Neural crest cell (in vitro differentiated cells): ENCODE data around the gene LSP1. TPM values are rescaled to one million over a fixed set of nuclear protein-coding genes. Genes with fewer than 3 reads are reported as not detected.

Source experiments
- DNase-seq: peaks from one replicate; pipeline ENCODE4 v3.0.0; 2021; ENCODE audit warnings: low read depth, mixed read lengths, low spot score
- H3K27ac Mint-ChIP-seq: one replicate; pipeline ENCODE4 v1.8.0; 2021; ENCODE audit warnings: mild to moderate bottlenecking, mixed read lengths; ENCODE audit not compliant: unreplicated experiment
- H3K27me3 Mint-ChIP-seq: 2 replicates; pipeline ENCODE4 v1.8.0; 2021; ENCODE audit warnings: low read depth, mild to moderate bottlenecking, mixed read lengths
- H3K36me3 Mint-ChIP-seq: 2 replicates; pipeline ENCODE4 v1.8.0; 2021; ENCODE audit warnings: low read depth, mild to moderate bottlenecking, mixed read lengths
- H3K4me1 Mint-ChIP-seq: 2 replicates; pipeline ENCODE4 v1.8.0; 2021; ENCODE audit warnings: mixed read lengths
- H3K4me3 Mint-ChIP-seq: one replicate; pipeline ENCODE4 v1.8.0; 2021; ENCODE audit warnings: mild to moderate bottlenecking, mixed read lengths
- H3K9me3 Mint-ChIP-seq: 2 replicates; pipeline ENCODE4 v1.8.0; 2021; ENCODE audit warnings: mixed read lengths
- total RNA-seq: library from RNA; stranded (reverse); gene quantifications from 2 replicates; pipeline ENCODE4 v1.2.1, GENCODE V29; 2021
- TF ChIP-seq, protein P1 (sequence below): fragments of 200-600 bp; sonication (generic); conservative IDR thresholded peaks from 2 replicates; pipeline ENCODE4 v1.5.0; 2021; ENCODE audit warnings: antibody characterized with exemption, mild to moderate bottlenecking

LSP1 gene
- total RNA-seq, 1 donor from 2014 or later: not detected

DNA sequence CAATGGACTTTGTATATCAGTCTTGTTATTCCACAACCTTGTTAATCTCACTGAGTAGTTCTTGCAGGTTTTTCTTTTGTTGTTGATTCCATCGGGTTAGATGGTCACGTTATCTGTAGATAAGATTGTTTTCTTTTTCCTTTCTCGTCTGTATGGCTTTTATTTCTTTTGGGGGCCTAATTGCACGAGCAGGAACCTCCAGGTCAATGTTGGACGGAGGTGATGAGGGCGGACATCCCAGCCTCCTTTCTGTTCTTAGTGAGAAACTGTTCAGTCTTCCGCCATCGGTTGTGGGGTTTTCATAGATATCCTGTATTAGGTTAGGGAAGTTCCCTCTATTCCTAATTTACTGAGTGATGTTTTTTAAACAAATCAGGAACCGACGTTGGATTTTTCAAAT lies 43.6 kb downstream of the LSP1 start:
- Mint-ChIP-seq H3K36me3 (no peaks in the 10 kb centered on the region), H3K27ac (no peak overlapping the region), H3K4me1 (no peaks in the 10 kb centered on the region), H3K4me3 (no peak overlapping the region), H3K9me3 (peaks cover 3% of the 10 kb centered on the region), H3K27me3 (peaks cover 1% of the 10 kb centered on the region)
- TF ChIP-seq, protein P1, sequence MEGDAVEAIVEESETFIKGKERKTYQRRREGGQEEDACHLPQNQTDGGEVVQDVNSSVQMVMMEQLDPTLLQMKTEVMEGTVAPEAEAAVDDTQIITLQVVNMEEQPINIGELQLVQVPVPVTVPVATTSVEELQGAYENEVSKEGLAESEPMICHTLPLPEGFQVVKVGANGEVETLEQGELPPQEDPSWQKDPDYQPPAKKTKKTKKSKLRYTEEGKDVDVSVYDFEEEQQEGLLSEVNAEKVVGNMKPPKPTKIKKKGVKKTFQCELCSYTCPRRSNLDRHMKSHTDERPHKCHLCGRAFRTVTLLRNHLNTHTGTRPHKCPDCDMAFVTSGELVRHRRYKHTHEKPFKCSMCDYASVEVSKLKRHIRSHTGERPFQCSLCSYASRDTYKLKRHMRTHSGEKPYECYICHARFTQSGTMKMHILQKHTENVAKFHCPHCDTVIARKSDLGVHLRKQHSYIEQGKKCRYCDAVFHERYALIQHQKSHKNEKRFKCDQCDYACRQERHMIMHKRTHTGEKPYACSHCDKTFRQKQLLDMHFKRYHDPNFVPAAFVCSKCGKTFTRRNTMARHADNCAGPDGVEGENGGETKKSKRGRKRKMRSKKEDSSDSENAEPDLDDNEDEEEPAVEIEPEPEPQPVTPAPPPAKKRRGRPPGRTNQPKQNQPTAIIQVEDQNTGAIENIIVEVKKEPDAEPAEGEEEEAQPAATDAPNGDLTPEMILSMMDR: no peak
- DNase-seq: no peak

DNA sequence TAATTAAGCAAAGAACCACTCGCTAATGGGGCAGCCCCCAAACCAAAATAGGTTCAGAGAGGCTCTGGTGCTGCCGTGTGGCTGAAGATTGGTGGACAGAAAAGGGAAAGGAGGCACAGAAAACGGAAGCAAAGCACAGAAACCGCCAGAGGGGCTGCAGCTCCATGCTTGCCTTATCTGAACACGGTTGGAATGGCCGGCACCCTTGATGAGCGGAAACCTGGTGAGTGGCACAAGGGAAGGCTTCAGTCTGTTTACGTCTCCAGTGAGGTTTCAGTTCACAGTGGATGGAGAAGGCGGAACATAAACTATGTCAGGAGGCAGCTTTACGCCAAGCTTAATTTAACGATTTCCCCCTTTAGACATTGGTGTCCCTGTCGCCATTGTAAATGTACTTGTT lies 44.0 kb downstream of the LSP1 start:
- Mint-ChIP-seq H3K36me3 (no peaks in the 10 kb centered on the region), H3K4me1 (no peaks in the 10 kb centered on the region), H3K27ac (no peak overlapping the region), H3K4me3 (no peak overlapping the region), H3K27me3 (peaks cover 2% of the 10 kb centered on the region), H3K9me3 (peaks cover 3% of the 10 kb centered on the region)
- TF ChIP-seq, protein P1: no peak
- DNase-seq: no peak

DNA sequence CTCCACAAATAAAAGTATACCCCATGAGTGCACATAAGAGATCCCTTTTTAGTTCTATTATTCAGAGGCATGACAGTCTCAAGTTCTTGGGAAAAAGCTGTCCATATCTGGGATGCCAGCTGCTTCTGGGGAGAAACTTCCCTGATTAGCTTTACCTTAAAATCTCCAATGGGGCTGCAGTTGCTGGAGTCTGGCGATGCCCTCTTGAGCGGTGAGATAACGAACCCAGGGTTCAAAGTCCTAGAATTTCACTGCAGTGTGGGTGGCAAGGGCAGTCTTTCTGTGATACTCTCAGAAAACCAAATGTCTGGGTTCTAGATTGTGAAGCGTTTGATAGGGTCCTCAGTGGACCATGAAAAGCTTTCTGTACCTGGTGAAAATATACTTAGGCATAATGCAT lies 46.2 kb downstream of the LSP1 start:
- TF ChIP-seq, protein P1: no peak
- DNase-seq: no peak
- H3K27me3 Mint-ChIP-seq: peaks cover 2% of the 10 kb centered on the region
- H3K9me3 Mint-ChIP-seq: no peaks in the 10 kb centered on the region
- H3K36me3 Mint-ChIP-seq: no peaks in the 10 kb centered on the region
- no peak overlapping the region for H3K4me3 Mint-ChIP-seq
- no peak overlapping the region for H3K27ac Mint-ChIP-seq
- H3K4me1 Mint-ChIP-seq: no peaks in the 10 kb centered on the region

DNA sequence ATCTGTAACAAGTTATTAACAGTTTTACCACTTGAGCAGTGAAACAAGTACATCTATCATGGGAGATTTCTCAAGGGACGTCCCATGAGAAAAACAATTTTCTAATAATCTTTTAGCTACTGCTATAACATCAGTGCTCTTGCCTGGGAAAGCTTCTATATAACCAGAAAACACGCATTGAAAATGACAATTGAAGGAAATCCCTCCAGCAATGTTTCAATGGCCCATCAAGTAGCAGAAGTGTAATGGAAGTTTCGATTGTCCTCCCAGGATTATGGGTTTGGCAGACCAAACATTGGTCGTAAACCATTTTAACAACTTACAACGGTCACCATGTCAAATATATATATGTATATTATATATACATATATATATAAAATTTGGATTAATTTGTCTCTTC lies 46.8 kb downstream of the LSP1 start:
- Mint-ChIP-seq H3K27me3 (peaks cover 2% of the 10 kb centered on the region), H3K27ac (no peak overlapping the region), H3K9me3 (no peaks in the 10 kb centered on the region), H3K36me3 (no peaks in the 10 kb centered on the region), H3K4me1 (no peaks in the 10 kb centered on the region), H3K4me3 (no peak overlapping the region)
- no peak for DNase-seq
- TF ChIP-seq, protein P1: no peak

DNA sequence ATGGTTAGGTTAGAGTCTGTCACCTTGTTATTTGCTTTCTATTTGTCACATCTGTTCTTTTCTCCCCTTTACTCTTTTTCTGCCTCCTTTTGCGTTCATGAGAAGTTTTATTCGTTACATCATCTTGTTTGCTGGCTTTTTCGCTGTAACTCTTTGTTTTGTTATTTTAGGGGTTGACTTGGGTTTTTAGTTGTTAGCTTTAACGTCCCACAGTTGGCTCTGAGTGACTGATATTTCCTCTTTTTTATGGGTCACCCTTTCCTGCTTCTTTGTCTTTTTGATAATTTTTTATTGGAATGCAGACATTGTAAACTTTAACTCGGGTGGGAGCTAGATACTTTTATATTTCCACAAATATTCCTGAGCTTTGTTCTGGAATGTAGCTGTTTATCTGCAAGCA lies 53.3 kb downstream of the LSP1 start:
- TF ChIP-seq, protein P1: no peak
- Mint-ChIP-seq H3K9me3 (no peaks in the 10 kb centered on the region), H3K4me3 (no peak overlapping the region), H3K27me3 (peaks cover 2% of the 10 kb centered on the region), H3K36me3 (no peaks in the 10 kb centered on the region), H3K27ac (no peak overlapping the region), H3K4me1 (peaks cover 8% of the 10 kb centered on the region)
- no peak for DNase-seq
